DMS79 treated with DMSO at 0.1 percent for 48 hours (cell line): ENCODE data around the gene SLC45A2.
"Not testable (repeated sequence)": the region's sequence is repeated elsewhere in the genome, so short reads cannot be mapped to it uniquely, and the experiment has no call there.

ENCODE experiments used
- DNase-seq: peaks from one replicate; lab custom pipeline; 2025; lab: John Stamatoyannopoulos, UW

SLC45A2 gene

DNA sequence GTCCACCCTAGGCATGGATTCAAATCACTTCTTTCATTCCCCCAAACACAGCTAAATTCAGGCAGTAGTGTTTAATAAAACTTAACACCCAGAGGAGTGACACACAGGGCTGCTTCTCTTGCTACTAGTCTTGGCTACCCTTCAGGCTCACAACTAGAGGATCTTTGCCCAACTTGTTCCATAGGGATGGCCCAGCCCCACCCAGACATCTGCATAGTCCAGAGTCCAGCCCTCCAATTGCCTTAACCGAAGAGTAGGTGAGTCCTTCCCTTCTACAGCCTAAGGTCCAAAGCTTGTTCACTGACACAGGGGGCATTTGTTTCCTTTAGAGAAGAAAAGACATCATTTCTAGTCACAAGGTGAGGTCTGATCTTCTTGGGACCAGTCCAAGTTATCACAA is 63.5 kb downstream of the SLC45A2 start:
- no peak for DNase-seq

DNA sequence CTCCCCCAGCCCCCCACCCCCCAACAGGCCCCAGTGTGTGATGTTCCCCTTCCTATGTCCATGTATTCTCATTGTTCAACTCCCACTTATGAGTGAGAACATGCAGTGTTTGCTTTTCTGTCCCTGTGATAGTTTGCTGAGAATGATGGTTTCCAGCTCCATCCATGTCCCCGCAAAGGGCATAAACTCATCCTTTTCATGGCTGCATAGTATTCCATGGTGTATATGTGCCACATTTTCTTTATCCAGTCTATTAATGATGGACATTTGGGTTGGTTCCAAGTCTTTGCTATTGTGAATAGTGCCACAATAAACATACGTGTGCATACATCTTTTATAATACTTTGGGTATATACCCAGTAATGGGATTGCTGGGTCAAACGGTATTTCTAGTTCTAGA is 69.6 kb downstream of the SLC45A2 start:
- not testable (repeated sequence) for DNase-seq

DNA sequence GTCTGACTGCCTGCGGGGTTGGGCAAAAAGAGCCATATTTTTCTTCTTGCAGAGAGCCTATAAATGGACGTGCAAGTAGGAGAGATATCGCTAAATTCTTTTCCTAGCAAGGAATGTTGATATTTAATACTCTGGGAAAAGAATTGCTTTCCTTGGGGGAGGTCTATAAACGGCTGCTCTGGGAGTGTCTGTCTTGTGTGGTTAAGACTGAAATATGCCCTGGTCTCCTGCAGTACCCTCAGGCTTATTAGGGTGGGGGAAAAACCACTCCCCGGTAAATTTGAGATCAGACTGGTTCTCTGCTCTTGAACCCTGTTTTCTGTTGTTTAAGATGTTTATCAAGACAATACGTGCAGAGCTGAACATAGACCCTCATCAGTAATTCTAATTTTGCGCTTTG is 78.2 kb downstream of the SLC45A2 start:
- DNase-seq, result not testable (repeated sequence)

DNA sequence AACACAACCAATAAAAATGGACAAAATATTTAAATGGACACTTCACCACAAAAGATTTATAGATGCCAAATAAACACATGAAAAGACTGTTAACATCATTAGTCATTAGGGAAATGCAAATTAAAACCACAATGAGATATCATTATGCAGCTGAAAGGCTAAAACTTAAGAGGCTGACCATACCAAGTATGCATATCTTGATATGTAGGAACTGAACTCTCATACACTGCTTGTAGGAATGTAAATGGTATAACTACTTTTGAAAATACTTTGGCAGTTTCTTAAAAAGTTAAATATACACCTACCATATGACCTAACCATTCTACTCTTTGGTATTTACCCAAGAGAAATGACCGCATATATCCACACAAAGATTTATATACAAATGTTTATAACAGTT is 79.1 kb downstream of the SLC45A2 start:
- DNase-seq, result no peak

DNA sequence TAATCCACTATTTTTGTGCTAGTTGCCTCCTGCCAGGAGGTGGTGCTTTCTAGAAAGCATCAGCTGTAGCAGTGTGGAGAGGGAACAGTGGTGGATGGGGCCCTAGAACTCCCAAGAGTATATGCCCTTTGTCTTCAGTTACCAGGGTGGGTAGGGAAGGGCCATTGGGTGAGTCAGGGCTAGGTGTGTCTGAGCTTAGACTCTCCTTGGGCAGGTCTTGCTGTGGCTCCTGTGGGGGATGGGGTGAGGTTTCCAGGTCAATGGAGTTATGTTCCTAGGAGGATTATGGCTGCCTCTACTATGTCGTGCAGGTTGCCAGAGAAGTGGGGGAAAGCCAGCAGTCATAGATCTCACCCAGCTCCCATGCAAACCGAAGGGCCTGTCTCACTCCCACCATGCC is 81.4 kb downstream of the SLC45A2 start:
- no peak for DNase-seq

DNA sequence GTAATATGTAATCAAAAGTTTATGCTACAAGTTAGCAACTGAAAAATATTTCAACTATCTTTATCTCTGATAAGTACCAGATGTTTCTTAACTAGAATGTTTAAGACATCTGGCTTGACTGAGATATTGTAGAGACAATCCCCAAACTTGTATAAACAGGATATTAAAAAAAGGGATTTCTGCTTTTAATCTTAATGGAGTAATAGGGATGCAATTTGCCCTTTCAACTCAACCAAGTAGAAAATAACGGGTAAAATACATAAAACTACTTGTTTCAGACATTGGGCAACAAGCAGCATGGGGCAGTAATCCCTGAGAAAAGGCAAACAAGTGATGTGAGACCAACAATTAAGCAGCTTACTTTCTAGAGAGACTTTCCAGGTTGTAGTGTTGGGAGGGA is 83.3 kb downstream of the SLC45A2 start:
- DNase-seq, result no peak
